Left kidney (tissue), 2 donors: ENCODE measurements around the gene BRICD5. TPM values are rescaled to one million over a fixed set of nuclear protein-coding genes. Genes with fewer than 3 reads are reported as not detected.
A peak's percentile ranks its signal among the peaks of the same experiment; 100 is the strongest.
"Not testable (repeated sequence)": the region's sequence is repeated elsewhere in the genome, so short reads cannot be mapped to it uniquely, and the experiment has no call there.

Experiments used
- DNase-seq: peaks from one replicate; pipeline ENCODE4 v3.0.0-alpha.2; 2013
- polyA plus RNA-seq: library from polyadenylated mRNA; unstranded; fragments of 120-200 nt; gene quantifications from one replicate; pipeline ENCODE4 v1.2.1, GENCODE V29; 2013; ENCODE audit not compliant: insufficient read length

Gene BRICD5
- polyA plus RNA-seq, 1 donor = 6.7 TPM

DNA sequence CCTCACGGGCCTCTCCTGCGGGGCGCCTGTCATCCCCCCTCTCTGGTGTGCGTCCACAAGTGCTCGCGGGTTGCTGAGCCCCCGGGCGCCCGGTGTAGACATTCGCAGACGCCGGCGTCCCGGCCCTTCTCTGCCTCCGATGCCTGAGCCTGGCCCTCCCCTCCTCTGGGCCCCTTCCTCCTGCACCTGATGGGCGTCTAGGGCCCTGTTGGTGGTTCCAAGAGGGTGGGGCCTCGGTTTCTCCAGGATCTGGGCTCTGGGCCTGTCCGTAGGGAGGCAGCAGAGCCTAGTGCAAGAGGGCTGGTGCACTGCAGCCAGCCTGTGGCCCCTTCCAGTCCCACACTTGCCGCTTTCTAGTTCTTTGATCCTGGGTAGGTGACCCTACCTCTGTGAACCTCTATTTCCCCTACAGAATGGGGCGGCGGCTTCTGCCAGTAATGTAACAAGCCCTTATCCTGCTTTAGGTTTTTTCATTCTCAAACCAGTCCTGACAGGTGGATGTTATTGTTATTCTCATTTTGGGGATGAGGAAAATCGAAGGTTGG lies 13.4 kb upstream of the BRICD5 start:
- DNase-seq = no peak

DNA sequence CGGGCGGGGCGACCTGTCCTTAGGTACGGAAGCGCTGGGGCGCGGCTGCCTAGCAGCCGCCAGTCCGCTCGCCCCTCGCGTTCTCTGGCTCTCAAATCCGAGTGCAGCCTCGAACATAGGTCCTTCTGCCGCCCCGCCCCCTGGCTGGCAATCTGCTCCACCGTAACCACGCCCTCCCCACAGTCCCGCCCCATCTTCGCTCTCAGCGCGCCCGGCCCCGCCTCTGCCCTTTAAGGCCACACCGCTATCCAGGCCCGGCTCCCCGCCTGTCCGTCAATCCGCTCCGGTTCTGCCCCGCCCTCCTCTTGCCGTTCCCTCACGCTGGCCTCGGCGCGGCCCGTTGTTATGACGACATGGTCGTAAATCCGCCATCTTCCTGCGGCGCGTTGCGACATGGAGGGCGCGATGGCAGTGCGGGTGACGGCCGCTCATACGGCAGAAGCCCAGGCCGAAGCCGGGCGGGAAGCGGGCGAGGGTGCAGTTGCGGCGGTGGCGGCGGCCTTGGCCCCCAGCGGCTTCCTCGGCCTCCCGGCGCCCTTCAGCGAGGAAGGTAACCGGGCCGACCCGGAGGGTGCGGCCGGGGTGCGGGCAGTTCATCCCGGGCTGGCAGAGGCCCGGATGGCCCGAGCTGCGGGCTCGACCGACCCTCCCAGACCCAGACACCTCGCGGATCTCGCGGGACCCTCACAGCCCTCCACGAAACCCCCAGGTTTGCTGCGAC lies 12.7 kb upstream of the BRICD5 start, which contains the start of gene E4F1:
Gene E4F1 (plus strand): TSS at position 371 of the 721 bp plus-strand sequence. CDS start 23 bp downstream, at position 394.
- peak; percentile 98 for DNase-seq

DNA sequence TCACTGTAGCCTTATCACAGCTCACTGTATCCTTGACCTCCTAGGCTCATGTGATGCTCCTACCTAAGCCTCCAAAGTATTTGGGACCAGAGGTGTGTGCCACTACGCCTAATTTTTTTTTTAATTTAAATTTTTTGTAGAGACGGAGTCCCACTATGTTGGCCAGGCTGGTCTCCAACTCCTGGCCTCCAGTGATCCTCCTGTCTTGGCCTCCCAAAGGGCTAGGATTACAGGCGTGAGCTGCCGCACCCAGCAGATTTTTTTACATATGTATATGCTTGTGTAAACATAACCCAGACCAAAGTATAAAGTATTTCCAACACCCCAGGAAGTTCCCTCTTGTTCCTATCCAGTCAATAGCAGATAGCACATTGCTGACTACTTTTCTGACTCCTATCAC lies 5.7 kb upstream of the BRICD5 start:
- no peak for DNase-seq

DNA sequence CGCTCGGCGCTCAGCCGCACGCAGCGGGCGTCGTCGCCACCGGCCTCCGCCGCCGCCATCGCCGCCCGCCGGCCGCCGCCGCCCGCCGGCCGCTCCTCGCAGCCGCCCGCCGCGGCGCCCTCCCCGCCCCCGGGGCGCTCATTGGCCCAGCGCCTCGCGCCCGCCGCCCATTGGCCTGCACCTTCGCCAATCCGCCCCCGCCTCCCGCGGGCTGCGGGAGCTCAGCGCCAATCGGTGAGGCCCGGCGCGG lies 4.0 kb upstream of the BRICD5 start, which contains the start of gene PGP:
Gene PGP (minus strand): TSS at position 122 of the 250 bp plus-strand sequence. CDS start 63 bp downstream, at position 59.
- no peak for DNase-seq

DNA sequence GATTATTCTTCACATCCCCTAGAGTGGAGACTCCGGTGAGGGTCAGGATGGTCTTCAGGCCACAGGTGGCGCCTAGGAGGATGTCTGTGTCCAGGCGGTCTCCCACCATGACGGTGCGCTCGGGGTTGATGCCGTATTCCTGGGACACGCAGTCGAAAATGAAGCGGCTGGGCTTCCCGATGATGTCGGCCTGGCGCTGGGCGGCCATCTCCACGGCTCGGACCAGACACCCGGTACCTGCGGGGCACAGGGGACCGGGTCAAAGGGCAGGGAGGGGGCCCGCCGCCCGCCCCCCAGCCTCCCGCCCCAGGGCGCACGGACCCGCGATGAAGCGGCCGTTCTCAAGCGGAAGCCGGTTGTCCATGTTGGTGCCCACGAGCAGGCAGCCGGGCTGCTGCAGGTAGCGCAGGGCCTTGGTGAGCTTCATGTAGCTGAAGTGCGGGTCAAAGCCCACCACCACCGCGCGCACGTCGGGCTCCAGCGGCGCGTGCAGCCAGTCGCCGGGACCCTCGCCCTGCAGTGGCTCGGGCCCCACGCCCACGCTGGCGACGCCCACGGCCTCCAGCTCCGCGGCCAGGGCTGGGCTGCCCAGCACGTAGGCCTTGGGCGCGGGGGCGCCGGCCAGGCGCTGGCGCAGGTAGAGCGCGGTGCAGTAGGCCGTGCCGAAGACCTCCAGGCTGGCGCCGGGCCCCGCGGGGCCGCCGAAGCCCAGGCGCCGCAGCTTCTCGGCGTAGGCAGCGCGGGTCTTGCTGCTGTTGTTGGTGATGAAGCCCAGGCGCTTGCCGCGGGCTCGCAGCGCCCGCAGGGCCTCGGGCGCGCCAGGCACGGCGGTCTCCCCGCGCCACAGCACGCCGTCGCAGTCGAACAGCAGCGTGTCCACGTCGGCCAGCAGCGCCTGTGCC lies 3.4 kb upstream of the BRICD5 start:
- no peak for DNase-seq

DNA sequence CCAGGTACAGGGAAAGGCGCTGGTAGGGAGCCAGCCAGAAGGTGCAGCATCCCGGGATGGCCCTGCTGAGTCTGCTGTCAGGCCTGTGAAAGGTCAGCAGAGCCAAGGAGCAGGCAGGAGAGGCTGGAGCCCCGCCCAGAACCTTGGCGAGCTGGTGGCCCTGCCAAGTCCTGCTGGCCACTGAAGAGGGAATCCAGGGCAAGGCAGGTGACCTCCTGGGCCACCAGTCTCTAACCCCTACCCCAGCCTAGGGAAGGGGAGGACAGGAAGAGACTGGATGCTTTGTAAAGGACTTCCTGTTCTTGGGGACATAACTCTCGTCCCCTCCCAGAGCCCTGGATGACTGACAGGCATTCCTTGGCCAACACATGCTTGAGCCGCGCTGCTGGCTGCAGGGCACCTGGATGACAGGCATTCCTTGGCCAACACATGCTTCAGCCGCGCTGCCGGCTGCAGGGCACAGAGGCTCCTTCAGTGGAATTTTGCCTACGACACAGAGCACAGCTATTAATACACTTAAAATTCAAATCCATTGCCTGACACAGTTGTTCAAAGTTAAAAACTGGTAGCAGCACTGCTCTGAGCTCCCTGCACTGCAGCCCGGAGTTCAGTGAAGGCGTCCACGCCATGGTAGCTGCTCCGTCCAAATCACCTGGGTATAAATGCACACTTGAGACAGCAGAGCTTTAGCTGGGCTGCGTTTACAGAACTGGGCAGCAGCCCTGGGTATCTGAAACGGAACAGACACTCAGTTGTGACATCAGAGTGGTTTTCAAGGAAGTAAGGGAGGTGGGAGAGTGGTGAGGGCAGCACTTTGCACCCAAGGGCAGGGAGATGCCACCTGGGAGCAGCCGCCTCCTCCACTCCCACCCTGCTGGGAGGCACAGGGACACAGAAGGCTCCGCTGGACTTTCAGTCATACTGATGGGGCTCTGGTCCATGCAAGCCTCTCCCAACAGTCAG lies 2.0 kb upstream of the BRICD5 start:
- no peak for DNase-seq

DNA sequence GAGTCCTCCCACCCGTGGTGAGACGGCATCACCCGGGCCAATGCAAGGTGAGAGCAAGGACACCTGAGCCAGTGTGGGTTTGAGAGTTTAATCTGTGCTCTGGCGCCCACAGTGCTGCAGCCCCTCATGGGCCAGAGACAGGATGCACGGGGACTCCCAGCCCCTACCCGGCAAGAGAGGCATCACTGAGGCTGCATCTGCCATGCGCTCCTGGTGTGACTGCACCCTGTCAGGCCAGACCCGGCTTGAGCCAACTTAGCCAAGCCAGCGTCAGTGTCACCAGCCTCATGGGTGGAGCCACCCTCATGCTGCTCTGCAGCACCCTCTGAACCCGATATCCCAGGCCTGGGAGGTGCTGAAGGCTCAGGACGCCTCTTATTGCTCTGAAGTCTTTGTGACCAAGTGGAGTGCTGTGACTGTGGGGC lies 1.3 kb upstream of the BRICD5 start:
- DNase-seq = no peak

DNA sequence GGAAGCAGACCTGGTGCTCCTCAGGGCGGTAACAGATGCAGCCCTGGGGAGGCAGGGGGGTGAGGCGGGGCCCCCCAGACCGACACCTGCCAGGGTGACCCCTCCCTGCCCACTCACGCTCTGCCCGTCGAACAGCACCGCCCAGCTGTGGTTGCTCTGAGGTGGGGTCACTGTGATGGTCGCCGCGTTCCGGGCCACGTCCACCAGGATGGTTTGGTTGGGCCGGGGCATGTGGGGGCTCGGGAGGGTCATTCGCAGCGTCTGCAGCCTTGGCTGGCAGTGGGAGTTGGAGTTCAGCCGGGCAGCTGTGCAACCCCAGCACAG lies 692 bp downstream of the BRICD5 start:
- no peak for DNase-seq

DNA sequence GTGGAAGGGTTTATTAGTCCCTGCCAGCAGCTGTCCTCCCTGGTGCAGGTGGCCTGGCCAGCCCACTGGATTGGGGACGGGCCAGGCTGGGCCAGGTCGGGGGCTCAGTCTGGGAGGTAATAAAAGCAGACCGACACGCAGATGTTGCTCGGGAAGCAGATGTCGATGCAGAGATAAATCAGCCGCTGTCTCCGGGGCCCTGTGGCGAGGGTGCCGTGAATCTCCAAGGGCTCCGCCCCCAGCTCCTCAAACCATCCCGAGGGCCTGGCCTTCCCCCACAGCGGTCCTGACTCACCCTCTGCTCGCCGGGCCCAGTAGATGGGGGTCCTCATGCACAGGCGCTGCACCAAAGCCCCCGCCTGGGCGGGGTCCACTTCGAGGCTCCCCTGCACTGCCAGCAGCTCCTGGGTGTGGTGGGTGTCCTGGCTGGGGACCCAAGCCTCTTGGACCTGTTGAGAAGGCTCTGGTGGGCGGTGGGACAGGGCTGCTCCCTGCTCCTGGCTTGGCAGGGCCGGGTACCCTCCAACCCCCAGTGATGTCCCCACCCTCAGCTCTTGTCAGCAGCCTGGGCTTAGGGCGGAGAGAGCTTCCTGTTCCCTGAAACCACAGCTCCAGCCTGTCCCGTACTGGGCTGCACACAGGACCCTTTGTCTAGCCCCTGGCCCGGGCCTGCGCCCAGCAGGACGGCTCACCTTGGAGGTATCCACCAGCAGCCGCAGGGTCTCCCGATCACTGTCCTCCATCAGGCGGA lies 1.2 kb downstream of the BRICD5 start:
- no peak for DNase-seq

DNA sequence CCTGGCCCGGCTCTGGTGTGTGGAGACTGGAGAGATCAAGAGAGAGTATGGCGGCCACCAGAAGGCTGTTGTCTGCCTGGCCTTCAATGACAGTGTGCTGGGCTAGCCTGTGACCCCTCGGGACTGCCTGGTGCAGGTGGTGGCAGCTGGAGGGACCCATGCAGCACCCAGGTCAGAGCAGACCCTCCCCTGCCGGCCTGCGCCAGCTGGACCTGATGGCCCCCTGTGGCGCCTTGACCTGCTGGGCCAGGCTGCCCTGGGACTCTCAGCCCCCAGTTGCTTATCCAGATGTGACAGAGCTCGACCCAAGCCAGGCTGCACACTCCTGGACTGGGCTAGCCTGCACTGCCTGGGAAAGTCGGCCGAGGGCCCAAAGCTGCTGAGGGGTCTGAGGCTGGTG lies 1.9 kb downstream of the BRICD5 start:
- DNase-seq = no peak

DNA sequence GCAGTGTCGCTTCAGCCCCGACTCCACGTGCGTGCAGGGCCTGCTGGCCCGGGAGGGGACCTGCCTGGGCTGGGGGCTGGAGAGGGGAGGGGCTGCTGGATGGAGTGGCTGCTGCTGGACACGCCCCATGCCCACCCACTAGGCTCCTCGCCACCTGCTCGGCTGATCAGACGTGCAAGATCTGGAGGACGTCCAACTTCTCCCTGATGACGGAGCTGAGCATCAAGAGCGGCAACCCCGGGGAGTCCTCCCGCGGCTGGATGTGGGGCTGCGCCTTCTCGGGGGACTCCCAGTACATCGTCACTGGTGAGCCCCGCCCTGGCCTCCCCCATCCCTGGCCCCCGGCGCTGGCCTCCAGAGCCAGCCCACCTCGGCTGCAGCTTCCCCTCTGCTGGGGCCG lies 2.4 kb downstream of the BRICD5 start:
- DNase-seq = no peak

DNA sequence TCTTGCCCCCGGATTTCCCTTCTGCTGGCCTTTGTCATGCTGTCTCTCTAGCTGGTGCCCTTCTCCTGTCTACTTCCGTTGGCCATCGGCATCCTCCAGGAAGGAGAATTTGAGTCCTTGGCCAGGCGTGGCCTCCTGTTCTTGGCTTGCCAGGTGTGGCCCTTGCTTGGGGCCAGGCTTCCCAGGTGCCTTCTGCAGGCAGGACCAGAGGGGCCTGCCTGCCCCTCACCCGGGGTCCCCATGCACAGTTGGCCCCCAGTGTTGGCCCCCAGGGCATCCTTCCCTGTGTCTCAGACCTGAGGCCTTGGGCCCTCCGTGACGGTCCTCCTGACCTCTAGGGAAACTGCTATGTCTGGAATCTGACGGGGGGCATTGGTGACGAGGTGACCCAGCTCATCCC lies 2.8 kb downstream of the BRICD5 start:
- no peak for DNase-seq

DNA sequence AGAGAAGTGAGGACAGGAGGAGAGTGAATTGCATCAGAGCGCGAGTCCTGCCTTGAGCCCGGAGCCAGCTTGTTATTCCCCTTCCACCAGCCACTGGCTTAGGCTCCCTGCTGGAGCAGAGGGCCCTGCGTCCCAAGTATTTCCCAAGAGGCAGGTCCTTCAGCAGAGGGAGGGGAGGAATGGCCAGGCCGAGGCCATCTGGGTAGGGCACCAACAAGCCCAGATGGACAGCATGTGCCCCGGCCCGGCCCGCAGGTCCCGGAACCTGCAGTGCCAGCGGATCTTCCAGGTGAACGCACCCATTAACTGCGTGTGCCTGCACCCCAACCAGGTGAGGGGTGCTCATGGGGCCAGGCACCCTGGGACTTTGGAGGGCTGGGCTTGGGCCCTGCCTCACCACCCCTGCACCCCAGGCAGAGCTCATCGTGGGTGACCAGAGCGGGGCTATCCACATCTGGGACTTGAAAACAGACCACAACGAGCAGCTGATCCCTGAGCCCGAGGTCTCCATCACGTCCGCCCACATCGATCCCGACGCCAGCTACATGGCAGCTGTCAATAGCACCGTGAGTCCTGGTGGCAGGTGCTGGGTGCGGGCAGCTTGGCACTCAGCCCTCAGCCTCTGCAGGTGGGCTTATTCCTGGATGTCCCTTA lies 3.8 kb downstream of the BRICD5 start:
- DNase-seq = no peak

DNA sequence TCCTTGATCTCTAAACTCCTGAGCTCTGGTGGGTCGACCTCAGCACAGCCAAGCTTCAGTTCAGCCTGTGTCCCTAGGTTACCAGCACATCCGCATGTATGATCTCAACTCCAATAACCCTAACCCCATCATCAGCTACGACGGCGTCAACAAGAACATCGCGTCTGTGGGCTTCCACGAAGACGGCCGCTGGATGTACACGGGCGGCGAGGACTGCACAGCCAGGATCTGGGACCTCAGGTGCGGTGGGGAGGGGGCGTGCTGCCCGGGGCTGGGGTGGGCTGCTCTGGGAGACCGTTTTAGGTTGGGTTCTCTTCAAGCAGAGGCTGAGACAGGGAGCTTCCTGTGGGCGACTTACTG lies 4.3 kb downstream of the BRICD5 start:
- DNase-seq = no peak

DNA sequence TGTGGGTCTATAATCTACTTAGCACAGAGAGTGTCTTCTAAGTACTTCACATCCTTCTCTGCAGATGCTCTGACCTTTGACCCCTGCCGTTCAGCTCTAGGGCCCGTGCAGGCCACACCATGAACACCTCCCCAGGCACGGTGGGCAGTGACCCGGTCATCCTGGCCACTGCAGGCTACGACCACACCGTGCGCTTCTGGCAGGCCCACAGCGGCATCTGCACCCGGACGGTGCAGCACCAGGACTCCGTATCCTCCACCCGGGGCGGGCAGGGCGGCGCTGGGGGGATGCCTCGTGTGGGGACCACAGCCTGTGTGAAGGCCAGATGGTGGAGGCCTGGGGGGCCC lies 4.7 kb downstream of the BRICD5 start:
- DNase-seq = no peak

DNA sequence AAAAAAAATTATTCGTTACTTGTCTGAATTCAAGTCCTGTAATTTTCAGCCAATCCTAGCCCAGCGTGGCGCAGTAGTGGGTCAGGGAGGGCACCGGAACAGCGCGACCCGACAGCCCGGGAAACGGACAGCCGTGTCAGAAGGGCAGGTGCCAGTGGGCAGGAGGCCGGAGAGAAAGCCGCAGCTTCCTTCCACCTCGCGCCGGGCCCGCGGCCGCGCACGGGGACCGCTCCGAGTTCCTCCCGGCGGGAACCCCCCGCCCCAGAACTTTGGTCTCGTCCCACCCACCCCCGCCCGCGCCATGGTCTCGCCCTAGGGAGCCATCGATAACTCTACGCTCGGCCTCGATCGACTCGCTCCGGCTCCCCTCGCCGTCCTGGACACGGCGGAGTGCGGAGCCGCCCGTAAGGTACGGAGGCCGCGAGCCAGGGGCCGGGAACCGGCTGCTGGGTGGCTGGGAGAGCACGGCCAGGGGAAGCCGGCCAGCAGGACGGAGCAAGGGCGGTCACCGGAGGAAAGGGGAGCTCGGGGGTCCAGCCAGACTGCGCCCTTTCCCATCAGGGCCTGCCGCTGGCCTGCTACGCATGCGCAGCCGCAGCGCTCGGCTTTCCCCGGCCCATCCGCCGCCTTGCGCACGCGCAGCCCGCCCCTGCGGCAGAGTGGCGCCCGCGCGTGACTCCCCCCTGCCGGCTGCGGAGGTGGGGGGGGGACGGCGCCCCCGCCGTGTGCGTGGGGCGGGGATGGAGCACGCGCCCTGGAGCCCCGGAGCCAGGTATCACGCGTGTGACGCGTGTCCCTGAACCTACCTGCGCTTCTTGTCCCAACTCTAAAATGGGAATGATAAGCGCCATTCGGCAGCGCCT lies 5.3 kb downstream of the BRICD5 start, which contains the start of gene MLST8:
Gene MLST8 (plus strand): TSS at position 351 of the 863 bp plus-strand sequence. CDS start 632 bp downstream, outside the sequence.
- peak; percentile 78 for DNase-seq

DNA sequence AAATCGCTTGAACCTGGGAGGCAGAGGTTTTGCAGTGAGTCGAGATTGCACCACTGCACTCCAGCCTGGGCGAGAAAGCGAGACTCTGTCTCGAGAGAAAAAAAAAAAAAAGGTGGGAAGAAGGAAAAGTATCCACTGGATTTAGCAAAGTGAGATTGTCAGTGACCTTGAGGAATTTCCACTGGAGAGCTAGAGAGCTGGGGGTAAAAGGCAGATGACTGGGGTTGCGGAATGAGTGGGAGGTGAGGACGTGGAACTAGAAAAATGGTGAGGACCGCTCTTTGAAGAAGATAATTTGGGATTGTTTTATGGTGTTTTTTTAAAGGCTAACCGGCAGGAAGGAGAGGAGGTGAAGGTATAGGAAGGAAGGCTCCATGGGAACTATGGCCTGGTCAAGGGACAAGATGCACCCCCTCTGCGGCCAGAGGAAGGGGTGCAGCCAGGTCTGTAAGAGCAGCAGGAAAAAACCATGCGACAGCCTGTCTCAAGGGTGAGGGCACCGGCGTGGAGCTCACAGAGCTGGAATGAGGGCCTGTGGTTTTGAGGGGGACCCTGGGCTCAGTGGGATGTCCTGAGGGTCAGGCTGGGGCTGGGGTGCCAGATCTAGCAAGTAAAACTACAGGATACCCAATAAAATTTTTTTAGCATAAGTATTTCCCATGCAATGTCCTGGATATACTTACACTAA lies 6.1 kb downstream of the BRICD5 start:
- DNase-seq = no peak

DNA sequence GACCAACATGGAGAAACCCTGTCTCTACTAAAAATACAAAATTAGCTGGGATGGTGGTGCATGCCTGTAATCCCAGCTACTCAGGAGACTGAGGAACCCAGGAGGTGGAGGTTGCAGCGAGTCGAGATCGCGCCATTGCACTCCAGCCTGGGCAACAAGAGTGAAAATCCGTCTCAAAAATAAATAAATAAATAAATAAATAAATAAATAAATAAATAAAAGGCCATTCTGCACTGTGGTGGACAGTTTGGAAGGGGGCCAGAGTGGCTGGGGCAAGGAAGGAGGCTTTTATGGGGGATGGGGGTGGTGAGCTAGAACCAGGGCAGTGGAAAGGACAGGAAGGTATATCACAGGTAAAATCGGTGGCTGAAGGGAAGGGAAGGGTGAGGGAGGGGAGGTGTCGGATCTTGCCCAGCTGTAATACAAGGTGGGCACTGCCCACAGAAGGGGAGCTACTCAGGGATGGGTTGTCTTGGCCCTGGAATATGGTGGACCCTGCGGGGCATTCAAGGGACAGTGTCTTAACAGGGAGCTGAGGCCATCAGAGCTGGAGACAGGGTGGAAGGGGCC lies 7.5 kb downstream of the BRICD5 start:
- DNase-seq = not testable (repeated sequence)

DNA sequence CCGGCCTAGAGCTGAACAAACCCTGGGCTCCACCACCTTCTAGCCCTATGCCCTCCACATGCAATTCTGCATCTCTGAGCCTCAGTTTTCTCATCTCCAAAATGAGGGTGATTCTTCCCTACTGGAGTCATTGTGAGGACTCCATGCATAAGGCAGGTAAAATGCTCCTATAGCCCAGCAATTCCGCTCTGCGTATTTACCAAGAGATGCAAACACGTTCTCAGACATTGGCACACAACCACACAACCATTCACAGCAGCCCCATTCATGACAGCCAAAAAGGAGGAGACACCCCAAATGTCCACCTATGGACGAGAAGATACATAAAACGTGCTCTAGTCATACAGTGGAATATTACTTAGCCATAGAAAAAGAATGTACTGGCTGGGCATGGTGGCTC lies 10.3 kb downstream of the BRICD5 start:
- no peak for DNase-seq
